Activated CD8-positive, alpha-beta memory T cell treated with anti-CD3 and anti-CD28 coated beads for 4 hours (primary cell): ENCODE data around the gene NTSR2.

Experiments used
- DNase-seq, 2 donors: peaks; one replicate each; pipeline ENCODE4 v3.0.0-alpha.2; 2020; ENCODE audit warnings: low read depth in 2 of 2

The NTSR2 gene

DNA sequence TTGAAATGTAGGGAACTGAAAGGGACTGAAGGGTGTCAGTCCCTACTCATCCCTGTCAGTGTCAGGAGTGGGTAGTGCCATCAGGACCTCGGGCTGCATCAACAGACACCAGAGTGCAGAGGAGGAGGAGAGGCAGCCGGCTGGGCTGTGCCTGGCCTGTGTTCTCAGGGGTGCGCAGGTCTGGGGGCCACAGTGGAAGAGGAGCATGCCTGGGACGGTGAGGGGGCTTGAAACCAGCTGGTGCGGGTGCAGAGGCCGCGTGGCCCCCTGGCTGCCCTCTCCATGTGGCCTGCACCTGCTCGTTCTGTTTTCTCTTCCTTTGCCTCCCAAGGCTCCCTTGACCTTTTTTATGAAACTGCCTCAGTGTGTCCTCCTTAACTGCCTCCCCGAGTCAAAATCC lies 41.3 kb downstream of the NTSR2 start:
- no peak for DNase-seq

DNA sequence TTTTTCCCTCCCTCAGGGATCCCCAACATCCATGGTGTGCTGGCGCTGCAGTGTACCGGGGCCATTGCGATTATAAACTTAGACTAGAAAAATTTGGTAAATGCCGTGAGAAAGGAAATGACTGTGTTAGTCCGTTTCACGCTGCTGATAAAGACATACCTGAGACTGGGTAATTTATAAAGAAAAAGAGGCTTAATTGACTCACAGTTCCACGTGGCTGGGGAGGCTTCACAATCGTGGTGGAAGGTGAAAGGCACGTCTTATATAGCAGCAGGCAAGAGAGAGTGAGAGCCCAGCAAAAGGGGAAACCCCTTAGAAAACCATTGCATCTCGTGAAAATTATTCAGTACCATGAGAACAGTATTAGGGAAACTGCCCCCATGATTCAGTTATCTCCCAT lies 44.3 kb downstream of the NTSR2 start:
- no peak for DNase-seq

DNA sequence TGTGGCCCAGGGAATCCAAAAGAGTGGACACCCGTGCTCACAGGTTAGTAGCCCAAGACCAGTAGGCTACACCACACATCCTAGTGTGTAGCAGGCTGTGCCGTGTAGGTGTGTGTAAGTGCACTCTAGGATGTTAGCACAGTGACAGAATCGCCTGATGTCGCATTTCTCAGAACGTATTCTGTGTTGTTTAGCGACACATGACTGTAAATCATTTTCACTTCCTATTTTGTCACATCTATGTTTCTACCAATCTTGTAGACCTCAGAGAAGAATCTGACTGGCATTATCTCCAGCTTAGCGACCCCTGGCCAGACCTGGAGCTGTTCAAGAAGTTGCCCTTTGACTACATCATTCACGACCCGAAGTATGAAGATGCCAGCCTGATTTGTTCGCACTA lies 45.1 kb downstream of the NTSR2 start:
- no peak for DNase-seq

DNA sequence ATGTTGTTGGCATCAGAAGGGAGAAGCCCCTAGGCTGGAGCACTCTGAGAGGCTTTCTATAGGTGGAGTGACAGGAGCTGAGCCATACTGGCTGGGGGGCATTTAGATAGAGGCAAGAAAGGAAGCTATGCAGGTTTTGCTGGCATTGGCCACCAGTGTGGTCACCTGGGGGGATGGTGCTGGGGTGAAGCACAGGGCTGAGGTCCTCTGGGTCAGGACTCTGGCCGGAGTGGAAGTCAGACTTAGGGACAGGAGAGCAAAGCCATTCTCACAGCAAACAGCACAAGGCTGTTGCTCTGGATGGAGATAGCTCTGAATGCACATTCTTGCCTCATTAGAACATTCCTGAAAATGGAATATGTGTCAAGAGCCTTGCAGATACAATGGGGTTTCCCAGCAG lies 47.4 kb downstream of the NTSR2 start:
- DNase-seq = no peak

DNA sequence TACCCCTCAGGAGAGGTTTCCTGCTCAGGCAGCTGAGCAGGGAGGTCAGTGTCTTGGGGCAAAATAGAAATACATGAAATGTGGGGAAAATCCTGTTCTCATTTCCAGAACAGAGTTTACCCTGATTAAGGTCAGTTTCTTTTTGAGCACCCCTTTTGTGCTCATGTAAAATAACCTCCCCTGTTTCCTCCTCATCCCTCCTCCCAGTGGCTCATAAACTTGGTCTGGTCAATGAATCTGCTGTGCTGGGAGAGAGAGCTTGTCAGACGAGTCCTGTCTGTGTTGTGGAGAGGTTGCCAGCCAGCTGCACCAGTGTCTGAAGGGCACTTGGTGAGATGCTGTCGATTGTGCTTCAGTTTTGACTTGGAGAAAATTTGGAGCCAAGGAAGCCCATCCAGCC lies 48.6 kb downstream of the NTSR2 start:
- DNase-seq = no peak

DNA sequence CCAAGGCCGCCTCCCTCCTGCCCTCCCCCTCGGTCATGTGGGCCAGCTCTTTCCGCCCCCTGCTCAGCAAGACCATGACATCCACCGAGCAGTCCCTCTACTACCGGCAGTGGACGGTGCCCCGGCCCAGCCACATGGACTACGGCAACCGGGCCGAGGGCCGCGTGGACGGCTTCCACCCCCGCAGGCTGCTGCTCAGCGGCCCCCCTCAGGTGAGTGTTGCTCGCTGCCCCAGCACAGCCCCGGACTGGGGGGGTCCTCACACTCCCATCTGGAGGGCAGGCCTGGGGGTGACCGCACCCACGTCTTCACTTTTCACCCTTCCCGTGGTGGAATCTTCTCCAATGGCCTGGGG lies 51.3 kb downstream of the NTSR2 start:
- DNase-seq = no peak

DNA sequence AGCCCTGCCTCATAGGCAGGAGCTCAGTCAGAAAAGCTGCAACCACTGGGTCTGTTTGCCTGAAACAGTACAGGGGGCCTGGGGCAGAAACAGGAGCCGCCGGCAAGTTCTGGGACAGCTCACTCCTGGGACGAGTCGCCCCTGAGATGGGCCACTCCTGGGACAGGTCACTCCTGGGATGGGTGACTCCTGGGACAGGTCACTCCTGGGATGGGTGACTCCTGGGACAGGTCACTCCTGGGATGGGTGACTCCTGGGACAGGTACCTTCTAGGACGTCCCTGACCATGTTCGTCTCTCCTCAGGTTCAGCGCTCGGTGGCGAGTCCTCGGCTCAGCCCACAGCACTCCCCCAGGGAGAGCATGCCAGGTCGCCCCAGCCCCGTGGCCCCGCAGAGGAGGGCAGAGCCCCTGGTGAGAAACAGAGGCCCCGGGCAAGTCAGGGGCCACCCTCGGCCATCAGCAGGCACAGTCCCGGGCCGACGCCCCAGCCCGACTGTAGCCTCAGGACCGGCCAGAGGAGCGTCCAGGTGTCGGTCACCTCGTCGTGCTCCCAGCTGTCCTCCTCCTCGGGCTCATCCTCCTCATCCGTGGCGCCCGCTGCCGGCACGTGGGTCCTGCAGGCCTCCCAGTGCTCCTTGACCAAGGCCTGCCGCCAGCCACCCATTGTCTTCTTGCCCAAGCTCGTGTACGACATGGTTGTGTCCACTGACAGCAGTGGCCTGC lies 51.8 kb downstream of the NTSR2 start:
- DNase-seq = no peak

DNA sequence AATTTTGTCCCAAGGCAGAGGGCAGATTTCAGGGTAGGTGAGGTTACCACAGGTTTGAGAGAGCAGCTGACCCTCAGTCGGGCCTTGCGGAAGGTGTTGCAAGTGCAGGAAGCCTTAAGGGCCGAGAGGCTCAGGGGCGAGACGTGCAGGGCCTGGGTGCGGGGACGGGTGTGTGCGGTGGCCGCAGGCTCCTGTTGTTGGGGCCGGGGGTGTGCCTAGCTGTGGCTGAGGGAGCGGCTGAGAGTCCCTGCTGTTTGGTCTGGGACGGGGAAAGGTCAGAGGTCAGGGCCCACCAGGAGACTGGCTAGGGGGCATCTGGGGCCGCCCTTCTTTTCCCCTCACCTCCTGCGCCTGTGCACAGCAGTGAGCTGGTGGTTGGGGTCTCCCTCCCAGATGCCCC lies 52.5 kb downstream of the NTSR2 start:
- no peak for DNase-seq

DNA sequence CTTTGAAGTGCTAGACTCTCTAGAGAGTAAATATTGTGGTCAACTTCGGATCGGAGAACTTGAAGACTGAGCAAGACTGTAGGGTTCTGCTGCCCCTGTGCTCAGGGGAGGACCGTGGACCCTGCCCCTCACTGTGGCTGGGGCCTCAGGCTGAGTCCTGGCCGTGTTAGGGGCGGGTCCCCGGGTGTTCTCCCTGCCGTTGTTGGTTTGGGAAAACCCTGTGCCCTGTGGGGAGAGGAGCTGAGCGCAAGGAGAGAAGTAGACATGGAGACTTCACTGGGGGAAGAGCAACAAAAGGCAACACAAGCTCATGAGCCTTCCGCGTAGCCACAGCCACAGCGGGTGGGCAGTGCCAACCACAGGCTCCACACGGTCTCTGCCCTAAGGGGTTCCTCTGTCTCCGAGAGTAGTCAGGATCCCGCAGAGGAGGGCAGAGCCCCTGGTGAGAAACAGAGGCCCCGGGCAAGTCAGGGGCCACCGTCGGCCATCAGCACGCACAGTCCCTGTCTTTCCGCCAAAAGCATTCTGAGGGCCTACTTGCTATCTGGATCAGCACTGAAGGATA lies 53.1 kb downstream of the NTSR2 start:
- DNase-seq = no peak

DNA sequence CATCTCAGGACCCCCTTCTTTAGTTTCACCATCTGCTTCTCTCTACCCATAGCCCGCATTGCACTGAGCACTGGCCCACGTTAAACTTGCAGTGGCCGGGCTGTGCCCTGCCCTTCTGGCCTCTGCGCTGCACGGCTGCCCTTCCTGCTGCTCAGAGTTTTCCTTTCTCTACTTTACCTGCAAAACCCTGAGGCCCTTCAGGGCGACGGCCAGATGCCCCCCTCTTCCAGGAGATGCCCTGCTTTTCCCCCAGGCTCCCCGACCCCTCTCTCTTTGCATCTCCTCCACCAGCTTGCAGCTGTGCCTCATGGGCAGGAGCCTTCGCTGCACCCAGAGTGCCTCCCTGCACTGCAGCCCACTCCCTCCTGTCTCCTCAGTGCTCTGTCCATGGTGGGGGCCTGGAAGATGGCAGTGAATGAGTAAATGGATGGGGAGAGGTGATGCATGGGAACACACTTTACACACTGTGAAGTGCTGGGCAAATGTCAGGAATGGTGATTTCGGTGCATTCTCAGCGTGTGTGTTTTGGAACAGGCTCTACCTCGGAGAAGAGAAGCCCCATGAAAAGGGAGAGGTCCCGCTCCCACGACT lies 53.8 kb downstream of the NTSR2 start:
- no peak for DNase-seq

DNA sequence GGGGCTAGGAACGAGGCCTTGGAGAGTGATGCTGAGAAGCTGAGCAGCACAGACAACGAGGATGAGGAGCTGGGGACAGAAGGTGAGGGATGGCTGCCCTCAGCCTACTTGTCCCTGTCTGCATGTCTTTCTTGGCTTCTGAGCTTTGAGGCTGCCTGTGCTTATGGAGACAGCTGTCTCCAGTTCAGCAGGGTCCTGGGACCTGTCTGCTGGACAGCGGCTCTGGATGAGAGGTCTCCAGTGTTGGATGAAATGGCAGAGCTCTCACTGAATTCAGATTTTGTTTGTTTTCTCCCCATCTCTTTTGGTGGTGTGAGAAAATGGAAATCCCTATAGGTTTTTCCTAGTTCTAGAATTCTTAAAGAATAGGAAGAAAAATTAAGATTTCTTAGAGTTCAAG lies 54.8 kb downstream of the NTSR2 start:
- no peak for DNase-seq

DNA sequence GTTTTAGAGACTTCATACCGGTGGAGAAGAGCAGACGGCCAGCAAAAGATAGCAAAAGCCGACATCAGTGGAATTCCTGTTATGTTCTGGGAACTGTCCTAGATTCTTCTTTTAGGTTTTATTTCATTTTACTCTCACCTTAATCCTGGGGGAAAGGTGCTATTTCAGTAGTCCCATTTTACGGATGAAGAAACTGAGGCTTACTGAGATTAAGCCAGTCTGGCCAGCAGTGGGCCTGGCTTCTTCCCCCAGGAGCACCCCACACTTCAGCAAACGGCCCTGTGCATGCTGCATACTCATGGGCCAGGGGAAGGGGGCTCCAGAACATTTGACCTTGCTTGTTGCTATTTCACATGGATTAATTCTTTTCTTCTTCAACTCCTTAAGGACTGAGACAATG lies 56.7 kb downstream of the NTSR2 start:
- DNase-seq = no peak

DNA sequence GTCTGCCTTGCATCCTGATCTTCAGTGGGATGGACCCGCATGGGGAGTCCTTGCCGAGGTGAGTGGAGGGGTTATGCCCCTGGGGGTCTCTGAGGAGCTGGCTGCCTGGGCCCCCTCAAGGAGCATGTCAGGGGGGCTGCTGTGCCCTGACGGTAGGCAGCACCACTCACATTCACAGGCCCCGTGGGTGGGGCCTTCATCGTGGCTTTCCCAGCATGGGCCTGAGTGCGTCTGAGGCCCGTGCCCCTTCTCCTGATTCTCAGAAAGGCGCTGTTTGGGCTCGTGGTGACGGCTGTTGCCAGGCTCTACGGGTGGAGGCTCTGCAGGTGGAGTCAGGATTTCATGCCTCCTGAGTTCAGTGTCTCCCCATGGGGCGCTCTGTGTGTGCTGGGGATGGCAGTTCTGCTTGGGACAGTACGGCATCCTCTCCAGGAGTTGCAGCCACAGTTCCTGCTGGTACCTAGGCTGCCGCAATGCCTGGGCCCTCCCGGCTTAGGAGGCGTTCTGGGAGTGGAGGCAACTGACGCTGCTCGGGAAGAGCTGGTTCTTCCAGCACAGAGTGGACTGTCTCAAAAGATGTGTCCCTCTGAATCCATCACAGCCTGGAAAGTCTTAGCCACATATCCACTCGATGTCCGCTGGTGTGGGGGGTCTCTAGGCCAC lies 57.3 kb downstream of the NTSR2 start:
- no peak for DNase-seq

DNA sequence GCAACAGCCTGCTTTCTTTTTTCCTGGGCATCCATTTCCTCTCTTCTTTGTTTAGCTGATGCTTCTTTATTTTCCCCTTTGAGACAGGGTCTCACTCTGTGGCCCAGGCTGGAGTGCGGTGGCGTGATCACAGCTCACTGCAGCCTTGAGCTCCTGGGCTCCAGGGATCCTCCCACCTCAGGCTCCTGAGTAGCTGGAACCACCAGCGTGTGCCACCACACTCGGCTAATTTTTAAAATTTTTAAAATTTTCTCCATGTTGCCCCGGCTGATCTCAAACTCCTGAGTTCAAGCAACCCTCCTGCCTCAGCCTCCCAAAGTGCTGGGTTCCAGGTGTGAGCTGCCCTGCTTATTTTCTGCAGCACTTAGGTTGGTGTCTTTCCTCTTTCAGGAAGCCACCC lies 58.7 kb downstream of the NTSR2 start:
- no peak for DNase-seq

DNA sequence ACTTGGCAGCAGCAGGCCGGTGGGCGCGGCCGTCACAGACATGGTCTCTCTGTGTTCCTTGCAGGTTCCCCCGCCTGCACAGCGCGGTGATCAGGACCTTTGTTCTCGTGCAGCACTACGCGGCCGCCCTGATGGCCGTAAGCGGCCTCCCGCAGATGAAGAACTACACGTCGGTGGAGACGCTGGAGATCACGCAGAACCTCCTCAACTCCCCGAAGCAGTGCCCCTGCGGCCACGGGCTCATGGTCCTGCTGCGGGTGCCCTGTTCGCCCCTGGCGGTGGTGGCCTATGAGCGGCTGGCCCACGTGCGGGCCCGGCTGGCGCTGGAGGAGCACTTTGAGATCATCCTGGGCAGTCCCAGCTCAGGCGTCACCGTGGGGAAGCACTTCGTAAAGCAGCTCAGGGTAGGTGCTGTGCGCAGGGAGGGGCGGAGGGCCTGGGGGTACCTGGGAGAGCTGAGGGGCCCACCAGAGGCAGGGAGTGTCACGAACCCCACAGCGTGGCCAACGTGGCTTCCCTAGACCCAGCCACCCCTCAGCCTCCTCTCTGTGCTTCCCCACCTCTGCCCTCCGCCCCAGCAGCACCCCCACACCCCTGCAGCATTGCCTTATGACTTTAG lies 59.3 kb downstream of the NTSR2 start:
- DNase-seq = no peak
